ENCODE data around the gene KIF2A.

Gene KIF2A

DNA sequence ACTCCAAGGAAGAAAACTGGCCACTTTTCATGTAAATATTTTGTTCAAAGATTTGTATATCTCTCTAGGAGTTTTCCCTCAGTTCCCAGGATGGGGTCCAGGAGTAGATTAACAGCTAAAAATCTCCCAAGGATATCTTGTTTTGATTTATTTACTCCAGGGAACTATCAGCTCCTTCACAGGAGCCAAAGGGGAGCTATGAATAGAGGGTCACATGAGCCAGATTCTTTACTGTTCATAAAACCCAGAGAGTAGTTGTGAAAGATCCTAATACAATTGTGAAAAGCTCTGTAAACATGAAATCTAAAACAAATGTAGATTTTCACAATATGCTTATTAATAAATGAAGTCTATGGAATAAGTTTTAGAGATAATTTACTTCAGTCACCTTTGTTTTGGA lies 80.8 kb downstream of the KIF2A start:
- DNase-seq: no peak

- peak; percentile 31 for DNase-seq
Measured at GRCh38 chr5:62395210-62395950, 89.4 kb downstream of the KIF2A start.

DNA sequence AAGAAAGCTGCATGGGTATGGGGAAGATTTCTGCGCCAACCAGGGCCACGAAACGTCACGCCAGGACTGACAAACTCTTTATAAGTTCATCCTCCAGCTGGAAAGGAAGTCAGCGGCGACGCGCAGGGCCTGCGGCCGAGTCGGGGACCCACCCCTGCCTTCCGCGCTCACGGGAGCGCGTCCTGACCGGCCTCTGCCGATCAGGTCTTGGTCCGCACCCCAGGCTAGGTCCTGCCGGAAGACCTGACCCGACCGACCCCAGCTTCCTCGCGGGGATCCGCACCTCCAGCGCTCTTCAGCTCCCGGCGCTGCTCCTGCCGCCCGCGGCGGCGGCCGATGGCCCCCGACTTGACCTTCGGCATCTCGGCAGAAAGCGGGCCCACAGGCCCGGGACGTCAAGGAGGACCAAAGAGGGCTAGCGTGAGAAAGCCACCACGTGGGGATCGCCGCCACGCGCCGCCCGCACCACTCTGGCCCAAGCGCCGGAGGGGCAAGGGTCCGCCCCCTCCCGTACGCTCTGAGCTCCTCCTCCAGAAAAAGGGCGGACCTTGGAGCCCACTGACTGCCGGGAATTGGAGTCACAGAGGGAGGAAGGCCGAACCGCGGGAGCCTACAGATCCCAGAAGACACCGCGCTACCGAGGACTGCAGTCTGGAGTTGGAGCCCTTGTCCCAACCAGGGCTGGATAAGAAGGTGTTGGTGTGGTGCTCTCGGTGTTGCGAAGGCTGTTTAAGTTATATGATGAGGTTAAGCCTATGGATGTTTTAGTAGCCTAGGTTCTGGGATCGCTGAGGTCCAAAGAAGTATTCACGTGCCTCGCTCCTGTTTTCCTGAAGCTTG lies 97.6 kb downstream of the KIF2A start, which contains the start of gene DIMT1:
DIMT1 (minus strand) TSS at position 495 of the 840 bp plus-strand sequence; CDS start at position 362, 133 bp downstream.
- DNase-seq: peak; percentile 97

DNA sequence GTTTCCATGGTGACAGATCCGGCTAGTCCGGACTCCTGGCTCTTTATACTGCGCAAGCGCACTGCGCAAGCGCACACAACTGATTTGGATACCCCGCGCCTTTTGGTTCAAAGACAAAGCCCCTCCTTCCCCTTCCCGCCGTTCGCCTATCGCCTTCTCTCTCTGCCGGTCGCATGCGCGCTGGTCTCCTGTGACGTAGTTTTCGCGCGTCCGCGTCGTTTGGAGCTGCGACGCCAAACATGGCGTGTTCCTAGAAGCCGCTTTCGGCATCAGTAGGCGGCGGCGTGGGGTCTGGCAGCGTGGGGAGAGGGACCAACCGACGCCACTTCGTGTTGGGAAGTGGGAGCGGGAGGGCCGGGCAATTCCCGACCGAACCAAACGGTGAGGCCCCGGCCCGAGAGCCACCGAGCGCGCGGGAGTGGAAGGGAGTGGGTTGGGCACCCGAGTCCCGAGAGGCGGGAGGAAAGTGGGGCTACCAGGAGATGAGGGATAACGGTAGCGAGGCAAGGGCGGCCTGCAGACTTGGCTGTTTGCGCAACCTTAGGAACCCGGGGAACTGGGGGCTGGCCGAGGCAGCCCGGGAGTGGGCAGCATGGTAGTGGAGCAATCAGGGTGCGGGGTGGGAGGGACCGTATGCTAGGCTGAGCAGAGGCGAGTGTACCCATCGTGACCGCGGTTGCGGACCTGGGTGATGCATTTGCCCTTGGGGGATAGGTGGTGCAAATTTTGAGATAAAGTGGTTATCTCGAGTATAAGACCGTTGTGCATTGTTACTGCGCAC lies 106.7 kb downstream of the KIF2A start, which contains the start of gene IPO11:
IPO11 (plus strand) TSS at position 215 of the 781 bp plus-strand sequence. CDS start 24,517 bp downstream, outside the sequence.
- DNase-seq: peak; percentile 100

DNA sequence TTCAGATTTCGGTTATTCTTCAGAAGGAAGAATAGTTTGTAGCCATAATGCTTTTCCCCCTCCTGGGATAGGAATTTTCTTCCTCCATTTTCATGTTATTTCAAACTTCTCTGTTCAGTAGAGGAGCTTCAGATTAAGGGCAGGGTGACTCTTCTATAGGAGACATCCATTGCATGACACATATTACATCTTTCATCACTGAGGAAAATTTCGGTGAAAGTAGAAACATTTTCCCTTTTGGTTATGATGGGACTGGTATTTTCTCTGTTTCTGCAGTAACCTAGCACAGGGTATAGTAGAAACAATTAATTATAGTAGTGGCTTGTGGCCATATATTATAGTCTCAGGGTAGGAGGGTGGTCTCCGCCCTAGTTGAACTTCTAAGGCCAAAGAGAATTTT lies 107.7 kb downstream of the KIF2A start:
- no peak for DNase-seq

DNA sequence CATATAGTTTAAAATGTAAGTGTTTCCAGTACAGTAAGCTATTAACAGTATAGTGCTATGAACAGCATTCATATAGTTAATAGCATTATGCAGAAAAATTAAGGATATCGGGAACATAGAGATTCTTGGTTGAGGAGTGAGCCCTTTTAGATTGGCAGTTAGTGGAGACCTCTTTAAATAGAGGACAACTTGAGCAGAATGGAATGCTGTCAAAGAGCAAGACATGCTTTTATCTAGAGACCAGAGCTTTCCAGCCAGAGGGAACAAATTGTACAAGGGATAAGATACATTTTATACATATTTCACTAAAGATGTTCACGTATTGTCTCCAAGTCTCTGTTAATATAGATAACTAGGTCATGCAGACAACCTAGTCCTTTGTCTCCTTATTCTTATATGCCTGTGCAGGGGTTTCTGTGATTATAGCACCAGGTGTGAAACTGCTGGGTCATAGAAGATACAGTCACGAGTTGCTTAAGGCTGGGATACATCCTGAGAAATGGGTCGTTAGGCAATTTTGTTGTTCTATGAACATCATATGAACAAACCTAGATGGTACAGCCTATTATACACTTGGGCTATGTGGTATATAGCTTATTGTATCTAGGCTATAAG lies 112.6 kb downstream of the KIF2A start:
- no peak for DNase-seq

DNA sequence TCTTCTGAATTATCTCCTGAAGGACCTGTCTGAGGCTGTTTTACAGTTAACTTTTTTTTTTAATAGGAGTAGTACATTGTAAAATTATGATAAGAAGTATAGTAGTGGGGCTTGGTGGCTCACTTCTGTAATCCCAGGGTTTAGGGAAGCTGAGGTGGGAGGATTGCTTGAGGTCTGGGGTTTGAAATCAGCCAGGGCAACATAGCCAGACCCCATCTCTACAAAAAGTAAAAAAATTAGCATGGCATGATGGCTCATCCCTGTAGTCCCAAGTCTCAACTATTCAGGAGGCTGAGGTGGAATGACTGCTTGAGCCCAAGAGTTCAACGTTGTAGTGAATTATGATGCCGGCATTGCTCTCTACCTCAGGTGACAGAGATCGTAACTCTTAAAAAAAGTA lies 113.6 kb downstream of the KIF2A start:
- no peak for DNase-seq

DNA sequence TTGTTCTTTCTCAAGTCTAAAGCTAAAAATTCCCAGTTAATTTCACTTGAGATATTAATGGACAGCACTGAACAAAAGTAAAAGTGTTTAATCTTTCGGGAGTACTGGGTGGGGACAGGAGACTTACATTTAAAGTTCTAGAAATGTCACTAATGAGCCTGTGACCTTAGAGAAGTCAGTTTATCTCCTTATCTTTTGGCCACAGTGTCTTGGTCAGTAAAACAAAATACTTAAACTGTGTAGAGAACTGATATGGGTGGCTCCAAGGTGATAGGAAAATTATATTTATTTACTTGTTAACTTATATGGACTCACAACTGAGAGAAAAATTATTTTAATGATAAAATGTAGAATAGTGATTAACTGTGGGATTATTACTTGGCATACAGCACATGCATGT lies 115.4 kb downstream of the KIF2A start:
- no peak for DNase-seq

DNA sequence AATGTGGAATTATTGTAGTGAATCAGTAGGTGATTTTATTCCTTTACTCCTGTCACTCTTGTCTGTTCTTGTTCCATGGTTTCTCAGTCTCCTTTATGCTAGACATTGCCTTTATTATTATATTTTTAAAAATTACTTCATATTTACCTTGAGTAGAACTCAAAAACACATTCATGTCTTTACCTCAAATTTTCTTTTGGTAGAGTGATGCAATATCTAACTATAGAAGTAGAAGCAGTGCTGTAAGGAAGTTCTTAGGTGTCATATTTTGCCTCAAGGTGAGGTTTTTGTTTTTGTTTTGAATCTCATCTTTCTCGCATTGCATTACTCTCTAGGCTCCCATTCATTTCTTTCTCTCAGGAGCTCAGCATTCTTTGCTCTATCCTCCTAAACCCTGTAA lies 118.8 kb downstream of the KIF2A start:
- DNase-seq: no peak

DNA sequence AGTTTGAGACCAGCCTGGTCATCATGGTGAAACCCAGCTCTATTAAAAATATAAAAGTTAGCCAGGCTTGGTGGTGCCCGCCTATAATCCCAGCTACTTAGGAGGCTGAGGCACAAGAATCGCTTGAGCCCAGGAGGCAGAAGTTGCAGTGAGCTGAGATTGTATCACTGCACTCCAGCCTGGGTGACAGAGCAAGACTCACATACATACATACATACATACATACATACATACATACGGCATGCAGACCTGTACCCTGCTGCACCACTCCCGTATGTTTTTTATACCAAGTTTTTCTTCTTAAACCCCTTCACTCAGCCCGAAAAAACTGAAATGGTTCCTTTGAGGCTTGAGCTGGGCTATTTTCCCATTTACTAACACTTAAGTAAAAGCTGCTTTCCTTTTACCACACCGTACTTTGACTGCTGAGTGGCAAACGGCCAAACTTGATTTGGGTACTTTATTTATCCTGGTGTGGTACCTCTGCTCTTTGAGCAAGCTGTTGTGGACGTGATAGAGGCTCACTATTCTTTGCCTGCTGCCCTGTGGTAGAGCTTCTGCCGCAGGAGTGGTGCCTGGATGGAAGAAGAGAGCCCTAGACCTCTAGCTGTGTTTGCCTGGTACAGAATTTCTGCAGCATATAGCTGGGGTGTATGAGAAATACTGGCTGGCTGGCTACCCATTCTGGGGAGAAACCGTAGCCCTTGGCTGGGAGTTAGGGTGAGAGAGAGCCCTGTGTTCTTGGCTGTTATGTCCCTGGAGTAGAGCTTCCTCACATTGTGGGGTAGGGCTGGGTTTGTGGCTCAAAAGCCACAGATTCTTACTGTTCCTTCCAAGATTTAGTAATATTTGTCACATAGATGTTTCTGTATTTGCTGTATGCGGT lies 126.0 kb downstream of the KIF2A start:
- DNase-seq: no peak

- no peak for DNase-seq
Measured at GRCh38 chr5:62432621-62433064, 126.6 kb downstream of the KIF2A start.

All from fibroblast of upper back skin (primary cell).